ENCODE results near the gene SWSAP1. TPM values are rescaled to one million over a fixed set of nuclear protein-coding genes. Genes with fewer than 3 reads are reported as not detected.

The SWSAP1 gene
- total RNA-seq, 1 experiment from 2014 or later, result 1.0 TPM

- DNase-seq (ENCODE audit: low spot score), result no peak
Measured at GRCh38 chr19:11408591-11408990, 34.1 kb downstream of the SWSAP1 start.

- peak; percentile 57 for DNase-seq (ENCODE audit: low spot score)
Measured at GRCh38 chr19:11410682-11411081, 36.2 kb downstream of the SWSAP1 start.

- DNase-seq (ENCODE audit: low spot score), result no peak
Measured at GRCh38 chr19:11414544-11414943, 40.1 kb downstream of the SWSAP1 start.

DNA sequence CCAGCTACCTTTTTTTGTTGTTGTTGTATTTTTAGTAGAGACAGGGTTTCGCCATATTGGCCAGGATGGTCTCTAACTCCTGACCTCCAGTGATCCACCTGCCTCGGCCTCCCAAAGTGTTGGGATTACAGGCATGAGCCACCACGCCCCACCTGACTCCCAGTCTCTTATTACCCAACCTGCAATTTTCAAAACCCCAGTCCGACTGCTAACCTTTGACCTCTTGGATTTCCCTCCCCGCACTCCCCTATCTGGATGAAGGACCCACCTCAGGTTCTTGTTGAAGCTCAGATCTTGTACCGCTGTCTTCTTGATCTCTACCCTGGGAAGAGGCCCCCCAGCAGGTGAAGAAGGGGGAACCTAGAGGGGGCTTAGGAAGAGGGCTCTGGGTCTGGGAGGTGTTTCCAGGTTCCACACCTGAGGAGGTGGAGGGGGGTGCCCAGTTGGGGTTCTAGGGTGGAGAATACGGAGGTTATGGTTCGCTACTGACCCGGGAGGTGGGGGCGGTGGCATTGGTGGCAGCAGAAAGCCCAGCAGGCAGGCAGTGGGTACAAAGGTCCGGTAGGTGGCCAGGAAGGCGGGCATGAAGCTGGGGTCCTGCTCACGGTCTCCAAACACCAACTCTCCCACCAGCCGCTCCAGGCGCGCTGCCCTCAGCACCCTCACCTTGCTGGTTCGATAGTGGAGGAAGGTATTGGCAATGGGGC lies 42.0 kb downstream of the SWSAP1 start:
- no peak for DNase-seq (ENCODE audit: low spot score)

- no peak for DNase-seq (ENCODE audit: low spot score)
Measured at GRCh38 chr19:11418094-11418548, 43.7 kb downstream of the SWSAP1 start.

GRCh38 chr19:11418549-11419506 lies 44.4 kb downstream of the SWSAP1 start, which contains the start of gene RGL3:
TSS of gene RGL3 (minus strand) at chr19:11419314. CDS start at chr19:11419278, 36 bp downstream.
- DNase-seq (ENCODE audit: low spot score), result no peak

DNA sequence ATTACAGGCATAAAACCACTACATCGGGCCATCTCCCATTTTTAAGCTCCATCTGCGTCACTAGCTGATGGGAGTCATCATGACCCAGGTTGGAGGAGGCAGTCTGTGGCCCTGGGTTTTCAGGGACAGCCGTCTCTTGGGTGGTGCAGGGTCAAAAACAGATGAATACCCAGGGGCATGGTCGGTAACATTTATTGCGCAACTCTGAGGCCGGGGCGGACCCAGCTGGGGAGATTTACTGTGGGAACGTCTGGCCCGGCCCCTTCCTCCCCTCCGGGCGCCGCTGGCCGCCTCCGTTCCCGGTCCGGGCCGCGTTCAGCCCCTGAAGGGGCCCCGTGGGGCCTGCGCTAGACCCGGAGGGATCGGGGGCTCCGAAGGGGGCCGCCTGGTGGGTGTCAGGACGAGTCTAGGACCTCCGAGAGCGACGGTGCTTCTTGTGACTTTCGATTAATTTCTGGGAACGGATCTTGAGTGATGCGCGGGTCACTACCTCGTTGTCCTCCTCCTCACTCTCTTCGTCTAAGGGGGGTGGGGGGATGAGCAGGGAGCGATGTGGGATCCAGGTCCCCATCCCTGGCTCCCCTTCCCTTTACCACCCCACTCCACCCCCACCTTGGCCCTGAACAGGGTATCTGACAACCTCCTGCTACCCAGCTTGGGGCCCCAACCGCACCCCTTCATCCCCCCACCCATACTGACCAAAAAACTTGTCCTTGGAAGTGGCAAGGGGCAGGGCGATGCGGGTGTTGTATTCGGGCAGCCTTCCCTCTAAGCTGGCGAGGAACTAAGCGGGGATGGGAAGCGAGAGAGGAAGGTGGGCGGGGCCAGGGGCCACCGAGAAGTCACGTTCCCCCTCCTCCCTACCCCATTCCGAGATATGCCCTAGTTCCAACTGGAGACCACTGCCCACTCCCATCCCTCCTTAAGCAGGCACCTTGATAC lies 46.2 kb downstream of the SWSAP1 start:
- no peak for DNase-seq (ENCODE audit: low spot score)

GRCh38 chr19:11421371-11422098 lies 47.1 kb downstream of the SWSAP1 start:
- no peak for DNase-seq (ENCODE audit: low spot score)

GRCh38 chr19:11422163-11423065 lies 47.9 kb downstream of the SWSAP1 start:
- DNase-seq (ENCODE audit: low spot score), result no peak

- DNase-seq (ENCODE audit: low spot score), result no peak
Measured at GRCh38 chr19:11423164-11423790, 48.8 kb downstream of the SWSAP1 start.

GRCh38 chr19:11423791-11424181 lies 49.3 kb downstream of the SWSAP1 start:
- DNase-seq (ENCODE audit: low spot score), result no peak

Other genes starting within 250 kb of the SWSAP1 start
- 32.6 and 37.8 TPM in 2 replicates for gene SPC24, start 218.9 kb upstream of the SWSAP1 start, total RNA-seq (2014; rRNA removed; shearing (Covaris generic))
- gene KANK2, start 177.1 kb upstream of the SWSAP1 start, total RNA-seq (2014; rRNA removed; shearing (Covaris generic)), result 63.8 and 79.8 TPM in 2 replicates
- not detected in 2 replicates for gene ANGPTL8, start 135.0 kb upstream of the SWSAP1 start, total RNA-seq (2014; rRNA removed; shearing (Covaris generic))
- 3.3 and 3.9 TPM in 2 replicates for gene DOCK6, start 112.1 kb upstream of the SWSAP1 start, total RNA-seq (2014; rRNA removed; shearing (Covaris generic))
- gene TSPAN16, start 78.5 kb upstream of the SWSAP1 start, total RNA-seq (2014; rRNA removed; shearing (Covaris generic)), result not detected in 2 replicates
- 0.37 TPM in 1 of 2 replicates, not detected in the other for gene RAB3D, start 35.0 kb upstream of the SWSAP1 start, total RNA-seq (2014; rRNA removed; shearing (Covaris generic))
- 74.7 and 139 TPM in 2 replicates for gene TMEM205, start 28.4 kb upstream of the SWSAP1 start, total RNA-seq (2014; rRNA removed; shearing (Covaris generic))
- gene CCDC159, start 28.1 kb upstream of the SWSAP1 start, total RNA-seq (2014; rRNA removed; shearing (Covaris generic)), result 3.6 and 5.1 TPM in 2 replicates
- gene PLPPR2, start 19.2 kb upstream of the SWSAP1 start, total RNA-seq (2014; rRNA removed; shearing (Covaris generic)), result 10.7 and 12.7 TPM in 2 replicates
- 3.0 and 5.4 TPM in 2 replicates for gene EPOR, start 9.6 kb downstream of the SWSAP1 start, total RNA-seq (2014; rRNA removed; shearing (Covaris generic))
- 0.14 TPM in 1 of 2 replicates, not detected in the other for gene RGL3, start 44.6 kb downstream of the SWSAP1 start, total RNA-seq (2014; rRNA removed; shearing (Covaris generic))
- 0.99 and 1.7 TPM in 2 replicates for gene ODAD3, start 60.5 kb downstream of the SWSAP1 start, total RNA-seq (2014; rRNA removed; shearing (Covaris generic))
- gene PRKCSH, start 61.0 kb downstream of the SWSAP1 start, total RNA-seq (2014; rRNA removed; shearing (Covaris generic)), result 40.7 and 54.9 TPM in 2 replicates
- gene ELAVL3, start 106.4 kb downstream of the SWSAP1 start, total RNA-seq (2014; rRNA removed; shearing (Covaris generic)), result not detected in 2 replicates
- 4.6 and 9.8 TPM in 2 replicates for gene ZNF653, start 131.2 kb downstream of the SWSAP1 start, total RNA-seq (2014; rRNA removed; shearing (Covaris generic))
- gene ECSIT, start 154.5 kb downstream of the SWSAP1 start, total RNA-seq (2014; rRNA removed; shearing (Covaris generic)), result 43.0 and 47.5 TPM in 2 replicates
- 0.21 and 0.25 TPM in 2 replicates for gene CNN1, start 164.2 kb downstream of the SWSAP1 start, total RNA-seq (2014; rRNA removed; shearing (Covaris generic))
- gene ELOF1, start 184.6 kb downstream of the SWSAP1 start, total RNA-seq (2014; rRNA removed; shearing (Covaris generic)), result 72.7 and 85.3 TPM in 2 replicates
- 8.2 and 10.4 TPM in 2 replicates for gene ACP5, start 203.0 kb downstream of the SWSAP1 start, total RNA-seq (2014; rRNA removed; shearing (Covaris generic))
- gene ZNF627, start 222.8 kb downstream of the SWSAP1 start, total RNA-seq (2014; rRNA removed; shearing (Covaris generic)), result 13.0 and 18.8 TPM in 2 replicates

All from H4 (cell line).